SK-N-SH treated with all-trans-retinoic acid at 6 μM for 48 hours (cell line): ENCODE measurements around the gene PPP3CA.

Experiments used
- ATAC-seq: fragments of 200-7000 bp; cut with Tn5 transposase; 3 replicates; pipeline ENCODE4 v1.9.1; 2020; ENCODE audit warnings: mild to moderate bottlenecking, moderate library complexity
- ARNTL ChIP-seq: fragments of 450-650 bp; formaldehyde crosslinking; IDR thresholded peaks from 2 replicates; pipeline ENCODE4 v1.5.0; 2020; ENCODE audit warnings: low read depth, mild to moderate bottlenecking, moderate library complexity, borderline replicate concordance
- BACH2 ChIP-seq: fragments of 250-450 bp; sonication (Bioruptor Pico); IDR thresholded peaks from 2 replicates; pipeline ENCODE4 v1.9.0; 2021; ENCODE audit warnings: mild to moderate bottlenecking, borderline replicate concordance
- CSDC2 ChIP-seq: fragments of 250-450 bp; sonication (Bioruptor Pico); IDR thresholded peaks from 2 replicates; pipeline ENCODE4 v1.5.0; 2020; ENCODE audit warnings: mild to moderate bottlenecking, moderate library complexity
- CSRNP3 ChIP-seq: fragments of 250-450 bp; sonication (Bioruptor Pico); IDR thresholded peaks from 2 replicates; pipeline ENCODE4 v1.5.1; 2021; ENCODE audit warnings: mild to moderate bottlenecking, moderate library complexity
- ESRRG ChIP-seq: fragments of 250-450 bp; sonication (Bioruptor Pico); IDR thresholded peaks from 2 replicates; pipeline ENCODE4 v1.6.1; 2021; ENCODE audit warnings: mild to moderate bottlenecking
- OSR1 ChIP-seq: fragments of 250-450 bp; sonication (Bioruptor Pico); IDR thresholded peaks from 2 replicates; pipeline ENCODE4 v1.8.0; 2022; ENCODE audit warnings: moderate library complexity, mild to moderate bottlenecking, inconsistent platforms
- PATZ1 ChIP-seq: fragments of 250-450 bp; sonication (Bioruptor Pico); IDR thresholded peaks from 2 replicates; pipeline ENCODE4 v1.8.0; 2020; ENCODE audit warnings: mild to moderate bottlenecking, moderate library complexity, borderline replicate concordance
- PPARA ChIP-seq: fragments of 250-450 bp; sonication (Bioruptor Pico); IDR thresholded peaks from 2 replicates; pipeline ENCODE4 v1.5.0; 2020; ENCODE audit warnings: mild to moderate bottlenecking, borderline replicate concordance
- RARB ChIP-seq: fragments of 250-450 bp; sonication (Bioruptor Pico); IDR thresholded peaks from 2 replicates; pipeline ENCODE4 v1.8.0; 2021; ENCODE audit warnings: mild to moderate bottlenecking, moderate library complexity
- SNAI2 ChIP-seq: fragments of 250-450 bp; sonication (Bioruptor Pico); IDR thresholded peaks from 2 replicates; pipeline ENCODE4 v1.5.0; 2020; ENCODE audit warnings: mild to moderate bottlenecking, moderate library complexity
- TCF4 ChIP-seq: fragments of 250-450 bp; sonication (Bioruptor Pico); IDR thresholded peaks from 2 replicates; pipeline ENCODE4 v1.8.0; 2021; ENCODE audit warnings: mild to moderate bottlenecking, moderate library complexity, borderline replicate concordance
- ZC3H10 ChIP-seq: fragments of 250-450 bp; sonication (Bioruptor Pico); IDR thresholded peaks from 2 replicates; pipeline ENCODE4 v1.5.1; 2021; ENCODE audit warnings: mild to moderate bottlenecking, moderate library complexity
- ZFP3 ChIP-seq: fragments of 250-450 bp; sonication (Bioruptor Pico); IDR thresholded peaks from 2 replicates; pipeline ENCODE4 v1.5.0; 2020; ENCODE audit warnings: mild to moderate bottlenecking, moderate library complexity
- ZFP30 ChIP-seq: fragments of 450-650 bp; formaldehyde crosslinking; IDR thresholded peaks from 2 replicates; pipeline ENCODE4 v1.5.0; 2022; ENCODE audit warnings: mild to moderate bottlenecking, moderate library complexity
- ZNF565 ChIP-seq: fragments of 450-650 bp; formaldehyde crosslinking; conservative IDR thresholded peaks from 2 replicates; pipeline ENCODE4 v1.5.0; 2020; ENCODE audit warnings: low read depth, mild to moderate bottlenecking, moderate library complexity
- ZNF70 ChIP-seq: fragments of 450-650 bp; formaldehyde crosslinking; IDR thresholded peaks from 2 replicates; pipeline ENCODE4 v1.5.0; 2020; ENCODE audit warnings: mild to moderate bottlenecking, moderate library complexity
- ZNF8 ChIP-seq: fragments of 450-650 bp; formaldehyde crosslinking; IDR thresholded peaks from 2 replicates; pipeline ENCODE4 v1.5.0; 2020; ENCODE audit warnings: mild to moderate bottlenecking, moderate library complexity
- TF ChIP-seq, protein P1 (sequence below): fragments of 250-450 bp; sonication (Bioruptor Pico); IDR thresholded peaks from 2 replicates; pipeline ENCODE4 v1.5.0; 2020; ENCODE audit warnings: mild to moderate bottlenecking, moderate library complexity
- TF ChIP-seq, protein P2 (sequence below): fragments of 250-450 bp; sonication (Bioruptor Pico); IDR thresholded peaks from 2 replicates; pipeline ENCODE4 v1.8.0; 2021; ENCODE audit warnings: low read depth, mild to moderate bottlenecking, moderate library complexity, borderline replicate concordance

PPP3CA gene

GRCh38 chr4:101304916-101305315 lies 42.4 kb downstream of the PPP3CA start:
- no peak for ATAC-seq
- no peak for TF ChIP-seq ZNF565 (CRISPR knock-in tag)
- no peak for TF ChIP-seq ESRRG (CRISPR knock-in tag)
- TF ChIP-seq RARB (CRISPR knock-in tag), result no peak
- no peak for TF ChIP-seq ZNF70 (CRISPR knock-in tag)
- no peak for TF ChIP-seq TCF4 (CRISPR knock-in tag)
- no peak for TF ChIP-seq SNAI2
- no peak for TF ChIP-seq OSR1 (CRISPR knock-in tag)
- TF ChIP-seq CSDC2 (CRISPR knock-in tag), result no peak
- no peak for TF ChIP-seq CSRNP3 (CRISPR knock-in tag)
- no peak for TF ChIP-seq ZFP3
- no peak for TF ChIP-seq PPARA
- TF ChIP-seq, protein P1, sequence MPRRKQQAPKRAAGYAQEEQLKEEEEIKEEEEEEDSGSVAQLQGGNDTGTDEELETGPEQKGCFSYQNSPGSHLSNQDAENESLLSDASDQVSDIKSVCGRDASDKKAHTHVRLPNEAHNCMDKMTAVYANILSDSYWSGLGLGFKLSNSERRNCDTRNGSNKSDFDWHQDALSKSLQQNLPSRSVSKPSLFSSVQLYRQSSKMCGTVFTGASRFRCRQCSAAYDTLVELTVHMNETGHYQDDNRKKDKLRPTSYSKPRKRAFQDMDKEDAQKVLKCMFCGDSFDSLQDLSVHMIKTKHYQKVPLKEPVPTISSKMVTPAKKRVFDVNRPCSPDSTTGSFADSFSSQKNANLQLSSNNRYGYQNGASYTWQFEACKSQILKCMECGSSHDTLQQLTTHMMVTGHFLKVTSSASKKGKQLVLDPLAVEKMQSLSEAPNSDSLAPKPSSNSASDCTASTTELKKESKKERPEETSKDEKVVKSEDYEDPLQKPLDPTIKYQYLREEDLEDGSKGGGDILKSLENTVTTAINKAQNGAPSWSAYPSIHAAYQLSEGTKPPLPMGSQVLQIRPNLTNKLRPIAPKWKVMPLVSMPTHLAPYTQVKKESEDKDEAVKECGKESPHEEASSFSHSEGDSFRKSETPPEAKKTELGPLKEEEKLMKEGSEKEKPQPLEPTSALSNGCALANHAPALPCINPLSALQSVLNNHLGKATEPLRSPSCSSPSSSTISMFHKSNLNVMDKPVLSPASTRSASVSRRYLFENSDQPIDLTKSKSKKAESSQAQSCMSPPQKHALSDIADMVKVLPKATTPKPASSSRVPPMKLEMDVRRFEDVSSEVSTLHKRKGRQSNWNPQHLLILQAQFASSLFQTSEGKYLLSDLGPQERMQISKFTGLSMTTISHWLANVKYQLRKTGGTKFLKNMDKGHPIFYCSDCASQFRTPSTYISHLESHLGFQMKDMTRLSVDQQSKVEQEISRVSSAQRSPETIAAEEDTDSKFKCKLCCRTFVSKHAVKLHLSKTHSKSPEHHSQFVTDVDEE (CRISPR knock-in tag), result no peak
- TF ChIP-seq, protein P2, sequence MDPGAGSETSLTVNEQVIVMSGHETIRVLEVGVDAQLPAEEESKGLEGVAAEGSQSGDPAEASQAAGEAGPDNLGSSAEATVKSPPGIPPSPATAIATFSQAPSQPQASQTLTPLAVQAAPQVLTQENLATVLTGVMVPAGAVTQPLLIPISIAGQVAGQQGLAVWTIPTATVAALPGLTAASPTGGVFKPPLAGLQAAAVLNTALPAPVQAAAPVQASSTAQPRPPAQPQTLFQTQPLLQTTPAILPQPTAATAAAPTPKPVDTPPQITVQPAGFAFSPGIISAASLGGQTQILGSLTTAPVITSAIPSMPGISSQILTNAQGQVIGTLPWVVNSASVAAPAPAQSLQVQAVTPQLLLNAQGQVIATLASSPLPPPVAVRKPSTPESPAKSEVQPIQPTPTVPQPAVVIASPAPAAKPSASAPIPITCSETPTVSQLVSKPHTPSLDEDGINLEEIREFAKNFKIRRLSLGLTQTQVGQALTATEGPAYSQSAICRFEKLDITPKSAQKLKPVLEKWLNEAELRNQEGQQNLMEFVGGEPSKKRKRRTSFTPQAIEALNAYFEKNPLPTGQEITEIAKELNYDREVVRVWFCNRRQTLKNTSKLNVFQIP, result no peak
- TF ChIP-seq PATZ1, result no peak
- no peak for TF ChIP-seq ZFP30

DNA sequence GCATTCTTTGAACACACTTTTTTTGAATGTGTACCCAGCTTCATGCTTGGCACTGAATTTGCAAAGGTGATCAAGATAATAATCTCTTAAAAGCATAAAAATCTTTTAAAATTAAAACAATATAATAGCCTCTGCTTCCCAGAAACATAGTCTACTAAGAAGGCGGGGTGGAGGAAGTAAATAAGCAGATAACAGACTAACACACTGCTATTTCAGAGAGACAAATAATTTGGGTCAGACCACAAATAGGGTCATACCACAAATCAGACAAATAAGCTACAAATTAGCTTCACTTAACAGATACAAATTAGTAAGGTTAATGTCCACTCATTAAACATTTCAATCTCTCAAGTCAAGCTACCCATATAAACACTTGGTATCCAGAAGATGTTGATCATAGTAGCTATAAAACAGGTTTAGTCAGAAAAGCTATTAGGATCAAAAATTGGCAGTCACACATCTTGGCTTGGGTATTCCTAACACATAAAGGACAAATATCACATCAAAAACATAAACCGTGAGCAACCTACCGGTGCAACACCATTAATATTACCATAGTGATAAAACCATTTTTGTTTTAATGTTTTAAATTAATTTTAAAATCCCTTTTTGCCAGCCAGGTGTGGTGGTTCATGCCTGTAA lies 47.3 kb downstream of the PPP3CA start:
- ATAC-seq, result no peak
- TF ChIP-seq, protein P2, result no peak
- TF ChIP-seq OSR1 (CRISPR knock-in tag), result no peak
- TF ChIP-seq CSRNP3 (CRISPR knock-in tag), result no peak
- TF ChIP-seq ARNTL (CRISPR knock-in tag), result no peak

DNA sequence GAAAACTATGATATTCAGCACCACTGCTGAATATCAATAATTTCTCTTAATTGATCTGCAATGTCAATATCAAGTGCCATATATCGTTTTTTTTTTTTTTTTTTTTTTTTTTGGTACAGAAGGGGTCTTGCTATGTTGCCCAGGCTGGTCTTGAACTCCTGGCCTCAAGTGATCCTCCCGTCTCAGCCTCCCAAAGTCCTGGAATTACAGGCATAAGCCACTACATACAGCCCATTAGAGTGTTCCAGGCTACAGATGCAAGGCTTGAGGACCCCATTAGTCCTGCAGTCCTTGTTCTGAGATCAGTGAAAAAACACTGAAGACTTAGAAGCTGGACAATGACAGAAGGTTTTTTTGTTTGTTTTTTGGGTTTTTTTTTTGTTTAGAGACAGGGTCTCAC lies 48.3 kb downstream of the PPP3CA start:
- TF ChIP-seq ZC3H10 (CRISPR knock-in tag) (no peak), OSR1 (CRISPR knock-in tag) (no peak), CSDC2 (CRISPR knock-in tag) (no peak)
- TF ChIP-seq, all 23 proteins: peak for 0
- ATAC-seq, result no peak

DNA sequence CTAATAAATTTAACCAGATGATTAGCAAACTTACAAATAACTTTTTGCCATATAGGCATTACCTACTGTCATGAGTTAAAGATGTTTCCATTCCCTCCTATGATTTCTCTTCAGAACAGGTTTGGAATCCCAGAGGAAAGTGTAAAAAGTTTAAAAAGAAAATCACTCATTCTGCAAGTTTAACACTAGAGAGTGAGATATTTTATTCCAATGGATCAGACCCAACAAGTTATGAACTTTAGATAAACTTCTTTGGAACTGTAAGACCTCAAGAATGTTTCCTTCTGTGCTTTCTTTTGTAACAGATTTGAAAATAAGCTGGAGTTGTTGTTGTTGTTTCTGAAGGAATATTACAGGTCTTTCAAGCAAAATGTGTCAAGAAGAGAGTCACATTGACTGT lies 51.6 kb downstream of the PPP3CA start:
- ATAC-seq, result no peak
- no peak for TF ChIP-seq ZNF565 (CRISPR knock-in tag)
- TF ChIP-seq, protein P1 (CRISPR knock-in tag), result no peak
- no peak for TF ChIP-seq ZFP3
- TF ChIP-seq, protein P2, result no peak
- no peak for TF ChIP-seq PPARA
- TF ChIP-seq OSR1 (CRISPR knock-in tag), result no peak
- no peak for TF ChIP-seq CSDC2 (CRISPR knock-in tag)
- TF ChIP-seq SNAI2, result no peak
- TF ChIP-seq BACH2 (CRISPR knock-in tag), result no peak
- no peak for TF ChIP-seq ZNF8 (CRISPR knock-in tag)
